ENCODE measurements around the gene RNF208. TPM values are rescaled to one million over a fixed set of nuclear protein-coding genes. Genes with fewer than 3 reads are reported as not detected.

RNF208 gene
- total RNA-seq, 1 donor, result not detected

DNA sequence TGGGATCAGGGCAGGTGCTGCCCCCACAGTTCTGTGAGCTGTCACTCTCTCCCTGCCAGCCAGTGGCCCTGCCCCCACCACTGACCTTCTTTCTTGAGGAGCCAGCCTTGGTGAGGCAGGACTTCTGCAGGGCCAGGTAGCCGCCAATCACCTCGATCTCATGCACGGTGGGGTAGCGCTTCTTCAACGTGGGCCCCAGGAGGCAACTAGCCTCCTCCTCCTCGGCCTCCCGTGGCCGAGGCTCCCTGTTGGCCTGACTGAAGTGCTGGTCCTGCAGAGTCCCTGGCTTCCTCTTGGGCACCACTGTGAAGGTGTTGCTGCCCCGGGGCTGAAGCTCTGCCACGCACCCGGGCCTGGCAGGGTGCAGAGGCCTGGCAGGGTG, 23.1 kb downstream of the RNF208 start:
- Histone ChIP-seq H3K27ac (ENCODE audit: low read depth, low read length) (no peak overlapping the region), H3K4me2 (ENCODE audit: insufficient read depth, low read length) (peak overlapping the region; percentile 76), H4K20me1 (ENCODE audit: insufficient read depth, low read length) (peaks cover 26% of the 10 kb centered on the region), H3K27me3 (ENCODE audit: insufficient read depth, low read length) (no peaks in the 10 kb centered on the region), H3K79me2 (ENCODE audit: insufficient read depth, low read length) (peaks cover 78% of the 10 kb centered on the region), H3K4me3 (ENCODE audit: insufficient read depth, low read length) (peak overlapping the region; percentile 70), H3K9me3 (ENCODE audit: low read depth, low read length) (no peaks in the 10 kb centered on the region), H3K4me1 (ENCODE audit: insufficient read depth, low read length) (peaks cover 23% of the 10 kb centered on the region), H2AFZ (ENCODE audit: low read length) (no peak overlapping the region), H3K36me3 (ENCODE audit: insufficient read depth, low read length) (no peaks in the 10 kb centered on the region)
- TF ChIP-seq, protein P1, sequence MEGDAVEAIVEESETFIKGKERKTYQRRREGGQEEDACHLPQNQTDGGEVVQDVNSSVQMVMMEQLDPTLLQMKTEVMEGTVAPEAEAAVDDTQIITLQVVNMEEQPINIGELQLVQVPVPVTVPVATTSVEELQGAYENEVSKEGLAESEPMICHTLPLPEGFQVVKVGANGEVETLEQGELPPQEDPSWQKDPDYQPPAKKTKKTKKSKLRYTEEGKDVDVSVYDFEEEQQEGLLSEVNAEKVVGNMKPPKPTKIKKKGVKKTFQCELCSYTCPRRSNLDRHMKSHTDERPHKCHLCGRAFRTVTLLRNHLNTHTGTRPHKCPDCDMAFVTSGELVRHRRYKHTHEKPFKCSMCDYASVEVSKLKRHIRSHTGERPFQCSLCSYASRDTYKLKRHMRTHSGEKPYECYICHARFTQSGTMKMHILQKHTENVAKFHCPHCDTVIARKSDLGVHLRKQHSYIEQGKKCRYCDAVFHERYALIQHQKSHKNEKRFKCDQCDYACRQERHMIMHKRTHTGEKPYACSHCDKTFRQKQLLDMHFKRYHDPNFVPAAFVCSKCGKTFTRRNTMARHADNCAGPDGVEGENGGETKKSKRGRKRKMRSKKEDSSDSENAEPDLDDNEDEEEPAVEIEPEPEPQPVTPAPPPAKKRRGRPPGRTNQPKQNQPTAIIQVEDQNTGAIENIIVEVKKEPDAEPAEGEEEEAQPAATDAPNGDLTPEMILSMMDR (IDR thresholded peaks at IDR 0.05; ENCODE audit: extremely low read depth, low read depth, low read length), result no peak
- DNase-seq (ENCODE audit: insufficient read length, low spot score, missing footprints), result no peak

DNA sequence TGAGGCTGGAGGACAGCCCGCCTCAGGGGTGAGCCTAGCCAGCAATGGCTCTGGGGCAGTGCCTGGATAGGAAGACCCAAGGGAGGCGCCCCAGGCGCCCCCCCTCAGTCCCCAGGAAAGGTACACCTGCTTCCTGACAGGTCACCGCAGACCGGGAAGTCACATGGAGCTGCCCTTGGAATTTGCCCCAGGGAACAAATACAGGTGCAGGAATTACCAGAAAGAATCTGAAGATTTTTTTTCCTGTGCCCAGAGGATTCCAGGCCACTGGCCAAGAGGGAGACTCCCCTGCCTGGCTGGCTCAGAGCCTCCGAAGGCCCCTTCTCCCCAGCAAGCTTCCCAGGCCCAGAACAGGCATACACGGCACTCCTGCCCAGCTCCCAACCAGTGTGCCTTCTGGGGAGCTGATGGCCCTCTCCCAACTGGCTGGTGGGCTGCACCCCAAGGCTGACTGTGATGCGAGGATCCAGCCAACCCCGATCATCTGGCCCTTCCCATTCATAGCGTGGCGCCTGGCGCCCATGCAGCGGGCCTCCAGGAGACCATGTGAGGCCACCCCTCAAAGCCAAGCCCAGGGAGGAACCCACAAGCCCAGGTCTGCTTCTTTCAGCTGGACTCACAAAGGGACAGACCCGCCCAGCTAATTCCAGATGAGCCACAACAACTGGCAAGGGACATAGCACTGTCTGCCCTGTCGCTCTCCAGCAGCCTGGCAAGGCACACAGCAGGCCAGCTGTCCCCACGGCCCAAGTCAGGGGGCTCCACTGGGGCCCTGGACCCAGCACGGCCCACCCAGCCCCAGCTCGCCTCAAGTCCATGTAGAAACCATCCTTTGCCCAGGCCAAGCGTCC, 23.8 kb downstream of the RNF208 start:
- Histone ChIP-seq H3K27me3 (ENCODE audit: insufficient read depth, low read length) (no peaks in the 10 kb centered on the region), H3K36me3 (ENCODE audit: insufficient read depth, low read length) (no peaks in the 10 kb centered on the region), H3K4me3 (ENCODE audit: insufficient read depth, low read length) (peak overlapping the region; percentile 70), H2AFZ (ENCODE audit: low read length) (no peak overlapping the region), H3K4me1 (ENCODE audit: insufficient read depth, low read length) (peaks cover 22% of the 10 kb centered on the region), H3K79me2 (ENCODE audit: insufficient read depth, low read length) (peaks cover 78% of the 10 kb centered on the region), H4K20me1 (ENCODE audit: insufficient read depth, low read length) (peaks cover 31% of the 10 kb centered on the region), H3K27ac (ENCODE audit: low read depth, low read length) (no peak overlapping the region), H3K9me3 (ENCODE audit: low read depth, low read length) (no peaks in the 10 kb centered on the region), H3K4me2 (ENCODE audit: insufficient read depth, low read length) (peak overlapping the region; percentile 76)
- TF ChIP-seq, protein P1 (IDR thresholded peaks at IDR 0.05; ENCODE audit: extremely low read depth, low read depth, low read length), result no peak
- DNase-seq (ENCODE audit: insufficient read length, low spot score, missing footprints), result no peak

DNA sequence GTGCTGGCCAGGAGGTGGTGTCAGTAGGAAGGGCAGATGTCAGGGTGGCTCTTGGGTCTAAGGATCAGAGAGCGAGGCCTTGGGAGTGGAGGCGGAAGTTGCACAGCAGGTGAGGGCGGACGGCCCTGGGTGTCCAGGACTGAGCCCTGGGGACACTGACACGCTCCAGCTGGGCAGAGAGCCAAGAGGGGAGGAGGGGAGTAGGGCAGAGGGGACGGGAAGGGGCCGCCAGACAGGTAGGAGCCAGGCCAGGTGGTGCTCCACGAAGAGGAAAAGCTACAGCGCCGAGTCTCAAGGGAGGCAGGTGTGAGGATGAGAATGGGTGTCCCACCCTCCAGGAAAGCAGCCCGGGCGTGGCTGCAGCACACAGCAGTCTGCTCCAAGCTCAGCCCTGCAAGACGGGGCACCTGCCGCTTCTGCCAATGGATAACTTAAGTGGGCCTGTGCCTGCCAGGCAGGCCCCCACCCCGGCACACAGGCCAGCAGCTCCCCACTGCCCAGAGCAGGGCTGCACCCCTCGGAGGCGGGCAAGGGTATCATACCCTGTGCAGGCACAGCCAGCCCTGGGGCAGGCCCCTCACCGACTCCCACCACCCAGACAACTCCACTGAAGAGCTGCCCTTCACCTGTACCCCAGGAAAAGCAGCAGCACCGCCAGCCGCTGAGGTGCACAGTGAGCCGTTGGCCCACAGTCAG, 26.4 kb downstream of the RNF208 start:
- no peaks in the 10 kb centered on the region for H3K27me3 ChIP-seq (ENCODE audit: insufficient read depth, low read length)
- peaks cover 14% of the 10 kb centered on the region for H3K4me1 ChIP-seq (ENCODE audit: insufficient read depth, low read length)
- H3K9me3 ChIP-seq (ENCODE audit: low read depth, low read length), result no peaks in the 10 kb centered on the region
- no peak for DNase-seq (ENCODE audit: insufficient read length, low spot score, missing footprints)
- no peak overlapping the region for H3K27ac ChIP-seq (ENCODE audit: low read depth, low read length)
- peaks cover 9% of the 10 kb centered on the region for H3K36me3 ChIP-seq (ENCODE audit: insufficient read depth, low read length)
- H4K20me1 ChIP-seq (ENCODE audit: insufficient read depth, low read length), result peaks cover 34% of the 10 kb centered on the region
- H3K4me2 ChIP-seq (ENCODE audit: insufficient read depth, low read length), result no peak overlapping the region
- no peak overlapping the region for H3K4me3 ChIP-seq (ENCODE audit: insufficient read depth, low read length)
- H2AFZ ChIP-seq (ENCODE audit: low read length), result no peak overlapping the region
- H3K79me2 ChIP-seq (ENCODE audit: insufficient read depth, low read length), result peaks cover 78% of the 10 kb centered on the region
- TF ChIP-seq, protein P1 (IDR thresholded peaks at IDR 0.05; ENCODE audit: extremely low read depth, low read depth, low read length), result no peak

DNA sequence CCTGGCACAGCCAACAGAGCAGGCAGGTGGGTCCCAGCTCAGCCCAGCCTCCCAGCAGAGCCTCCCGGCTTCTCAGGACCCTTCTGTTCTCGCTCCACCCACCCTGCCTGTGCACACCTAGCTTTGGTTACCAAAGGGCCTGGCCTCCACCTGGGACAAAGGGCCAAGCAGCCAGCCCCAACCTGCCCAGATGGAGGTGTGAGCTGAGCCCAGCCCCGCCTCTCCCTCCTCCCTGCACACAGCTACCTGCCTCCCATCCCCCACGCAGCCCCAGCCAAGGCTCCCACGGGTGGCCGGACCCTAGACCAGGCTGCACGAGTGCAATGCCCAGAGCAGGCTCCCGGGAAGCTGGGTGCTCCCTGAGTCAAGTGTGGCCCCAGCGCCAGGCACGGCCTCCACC, 27.1 kb downstream of the RNF208 start:
- Histone ChIP-seq H3K36me3 (ENCODE audit: insufficient read depth, low read length) (peaks cover 13% of the 10 kb centered on the region), H3K27ac (ENCODE audit: low read depth, low read length) (no peak overlapping the region), H3K27me3 (ENCODE audit: insufficient read depth, low read length) (no peaks in the 10 kb centered on the region), H3K79me2 (ENCODE audit: insufficient read depth, low read length) (peaks cover 85% of the 10 kb centered on the region), H3K4me2 (ENCODE audit: insufficient read depth, low read length) (no peak overlapping the region), H2AFZ (ENCODE audit: low read length) (no peak overlapping the region), H4K20me1 (ENCODE audit: insufficient read depth, low read length) (peaks cover 37% of the 10 kb centered on the region), H3K4me1 (ENCODE audit: insufficient read depth, low read length) (peaks cover 16% of the 10 kb centered on the region), H3K9me3 (ENCODE audit: low read depth, low read length) (no peaks in the 10 kb centered on the region), H3K4me3 (ENCODE audit: insufficient read depth, low read length) (no peak overlapping the region)
- DNase-seq (ENCODE audit: insufficient read length, low spot score, missing footprints), result no peak
- TF ChIP-seq, protein P1 (IDR thresholded peaks at IDR 0.05; ENCODE audit: extremely low read depth, low read depth, low read length), result no peak
